HAP-1 (cell line): ENCODE data around the gene MRPS18A.

ENCODE experiments used
- DNase-seq, 2 experiments: peaks; one replicate each; pipeline ENCODE4 v3.0.0-alpha.2; 2016 to 2020; ENCODE audit warnings: low spot score in 2 of 2
- H3K27me3 ChIP-seq: fragments of 250-450 bp; sonication (Bioruptor Pico); 2 replicates; pipeline ENCODE4 v1.5.1; 2020; ENCODE audit warnings: low read depth, mild to moderate bottlenecking, moderate library complexity
- H3K36me3 ChIP-seq: fragments of 250-450 bp; sonication (Bioruptor Pico); replicated peaks from 2 replicates; pipeline ENCODE4 v1.5.1; 2020; ENCODE audit warnings: mild to moderate bottlenecking
- H3K4me1 ChIP-seq: fragments of 250-450 bp; sonication (Bioruptor Pico); 2 replicates; pipeline ENCODE4 v1.5.1; 2020; ENCODE audit warnings: mild to moderate bottlenecking
- H3K4me3 ChIP-seq: fragments of 250-450 bp; sonication (Bioruptor Pico); 2 replicates; pipeline ENCODE4 v1.5.1; 2020; ENCODE audit warnings: mild to moderate bottlenecking, moderate library complexity
- H3K9me3 ChIP-seq: fragments of 250-450 bp; sonication (Bioruptor Pico); 2 replicates; pipeline ENCODE4 v1.5.1; 2020; ENCODE audit warnings: mild to moderate bottlenecking, moderate library complexity
- in situ Hi-C: fragments of 300-500 bp; cut with MboI; formaldehyde crosslinking; loops from 3 replicates; pipeline ENCODE4 v1.14.3; 2020; ENCODE audit warnings: low sequenced_read_pairs, inconsistent platforms, mixed read lengths

MRPS18A gene

GRCh38 chr6:43698584-43699349, 11.2 kb upstream of the MRPS18A start:
- Histone ChIP-seq H3K4me1 (peaks cover 14% of the 10 kb centered on the region), H3K27me3 (no peaks in the 10 kb centered on the region), H3K4me3 (no peak overlapping the region), H3K9me3 (no peaks in the 10 kb centered on the region), H3K36me3 (no peaks in the 10 kb centered on the region)
- in situ Hi-C loops = no loop called here
- no peak for DNase-seq

- H3K36me3 ChIP-seq = no peaks in the 10 kb centered on the region
- peaks cover 5% of the 10 kb centered on the region for H3K4me1 ChIP-seq
- H3K4me3 ChIP-seq = no peak overlapping the region
- H3K9me3 ChIP-seq = no peaks in the 10 kb centered on the region
- H3K27me3 ChIP-seq = no peaks in the 10 kb centered on the region
- in situ Hi-C loops = no loop called here
- DNase-seq = no peak
These were observed 9.8 kb upstream of the MRPS18A start for GRCh38 chr6:43697421-43697820.

GRCh38 chr6:43695967-43696291, 8.3 kb upstream of the MRPS18A start:
- in situ Hi-C loops = no loop called here
- H3K9me3 ChIP-seq = no peaks in the 10 kb centered on the region
- DNase-seq = no peak
- no peaks in the 10 kb centered on the region for H3K27me3 ChIP-seq
- H3K4me3 ChIP-seq = no peak overlapping the region
- no peaks in the 10 kb centered on the region for H3K4me1 ChIP-seq
- H3K36me3 ChIP-seq = no peaks in the 10 kb centered on the region

GRCh38 chr6:43695215-43695966, 7.8 kb upstream of the MRPS18A start:
- Histone ChIP-seq H3K4me3 (no peak overlapping the region), H3K27me3 (no peaks in the 10 kb centered on the region), H3K4me1 (no peaks in the 10 kb centered on the region), H3K36me3 (no peaks in the 10 kb centered on the region), H3K9me3 (no peaks in the 10 kb centered on the region)
- DNase-seq = no peak
- in situ Hi-C loops = no loop called here

- Histone ChIP-seq H3K27me3 (no peaks in the 10 kb centered on the region), H3K9me3 (no peaks in the 10 kb centered on the region; the same call in 1 of the 2 replicates), H3K4me1 (peaks cover 11% of the 10 kb centered on the region), H3K36me3 (no peaks in the 10 kb centered on the region), H3K4me3 (no peak overlapping the region)
- no peak for DNase-seq
- in situ Hi-C loops = no loop called here
These were observed 1.8 kb upstream of the MRPS18A start for GRCh38 chr6:43689421-43689820.

- in situ Hi-C loops = no loop called here
- Histone ChIP-seq H3K4me1 (peaks cover 17% of the 10 kb centered on the region), H3K4me3 (peak overlapping the region; percentile 70)
These were observed 533 bp downstream of the MRPS18A start for GRCh38 chr6:43687079-43687436.

GRCh38 chr6:43683708-43684455, 3.7 kb downstream of the MRPS18A start:
- H3K9me3 ChIP-seq = no peaks in the 10 kb centered on the region
- no peak for DNase-seq
- peaks cover 17% of the 10 kb centered on the region for H3K4me1 ChIP-seq
- peaks cover 21% of the 10 kb centered on the region for H3K36me3 ChIP-seq
- H3K27me3 ChIP-seq = no peaks in the 10 kb centered on the region
- H3K4me3 ChIP-seq = no peak overlapping the region
- in situ Hi-C loops = no loop called here

More at GRCh38 chr6:43687079-43687436, 533 bp downstream of the MRPS18A start:
- no peak for DNase-seq
- no peaks in the 10 kb centered on the region for H3K36me3 ChIP-seq
- no peaks in the 10 kb centered on the region; the same call in 1 of the 2 replicates for H3K9me3 ChIP-seq
- H3K27me3 ChIP-seq = no peaks in the 10 kb centered on the region

GRCh38 chr6:43682724-43683429, 4.7 kb downstream of the MRPS18A start:
- DNase-seq = no peak
- peaks cover 30% of the 10 kb centered on the region for H3K36me3 ChIP-seq
- in situ Hi-C loops = no loop called here
- no peaks in the 10 kb centered on the region for H3K27me3 ChIP-seq
- peaks cover 13% of the 10 kb centered on the region for H3K4me1 ChIP-seq
- H3K4me3 ChIP-seq = no peak overlapping the region
- H3K9me3 ChIP-seq = no peaks in the 10 kb centered on the region

GRCh38 chr6:43681303-43681702, 6.3 kb downstream of the MRPS18A start:
- no peak overlapping the region for H3K4me3 ChIP-seq
- in situ Hi-C loops = no loop called here
- no peaks in the 10 kb centered on the region for H3K27me3 ChIP-seq
- no peak for DNase-seq
- peaks cover 45% of the 10 kb centered on the region for H3K36me3 ChIP-seq
- no peaks in the 10 kb centered on the region for H3K9me3 ChIP-seq
- peaks cover 9% of the 10 kb centered on the region for H3K4me1 ChIP-seq

- in situ Hi-C loops = no loop called here
- Histone ChIP-seq H3K9me3 (no peaks in the 10 kb centered on the region), H3K4me1 (peaks cover 6% of the 10 kb centered on the region), H3K27me3 (no peaks in the 10 kb centered on the region), H3K36me3 (peaks cover 50% of the 10 kb centered on the region), H3K4me3 (no peak overlapping the region)
- DNase-seq = no peak
These were observed 7.0 kb downstream of the MRPS18A start for GRCh38 chr6:43680308-43681200.

GRCh38 chr6:43679057-43679456, 8.5 kb downstream of the MRPS18A start:
- DNase-seq = no peak
- H3K4me1 ChIP-seq = peaks cover 6% of the 10 kb centered on the region
- H3K36me3 ChIP-seq = peaks cover 65% of the 10 kb centered on the region
- H3K27me3 ChIP-seq = no peaks in the 10 kb centered on the region
- H3K9me3 ChIP-seq = no peaks in the 10 kb centered on the region
- no peak overlapping the region for H3K4me3 ChIP-seq
- in situ Hi-C loops = no loop called here

GRCh38 chr6:43678341-43678740, 9.2 kb downstream of the MRPS18A start:
- peaks cover 6% of the 10 kb centered on the region for H3K4me1 ChIP-seq
- H3K9me3 ChIP-seq = no peaks in the 10 kb centered on the region
- in situ Hi-C loops = no loop called here
- no peaks in the 10 kb centered on the region for H3K27me3 ChIP-seq
- H3K36me3 ChIP-seq = peaks cover 73% of the 10 kb centered on the region
- DNase-seq = no peak
- H3K4me3 ChIP-seq = no peak overlapping the region

- Histone ChIP-seq H3K36me3 (peaks cover 76% of the 10 kb centered on the region), H3K9me3 (no peaks in the 10 kb centered on the region), H3K4me3 (no peak overlapping the region), H3K27me3 (no peaks in the 10 kb centered on the region), H3K4me1 (peaks cover 3% of the 10 kb centered on the region)
- no peak for DNase-seq
- in situ Hi-C loops = no loop called here
These were observed 9.8 kb downstream of the MRPS18A start for GRCh38 chr6:43677759-43678158.
